Lung (tissue), 12 donors: Measurements from ENCODE around the gene LPIN2. TPM values are rescaled to one million over a fixed set of nuclear protein-coding genes. Genes with fewer than 3 reads are reported as not detected.

Source experiments
- ATAC-seq: fragments of 200-7000 bp; cut with Tn5 transposase; one replicate; pipeline ENCODE4 v1.9.1; 2020; ENCODE audit warnings: moderate number of reproducible peaks; ENCODE audit not compliant: insufficient read depth, low FRiP score
- DNase-seq, 3 donors: peaks; one replicate each; pipeline ENCODE4 v3.0.0-alpha.2; 2013 to 2017
- H3K27ac ChIP-seq, 2 donors: one replicate each; pipeline ENCODE4 v1.5.1; 2013; ENCODE audit warnings: mild to moderate bottlenecking in 2 of 2, moderate library complexity in 2 of 2, control low read depth in 1 of 2, inconsistent platforms in 1 of 2, low read depth in 1 of 2, low read length in 1 of 2
- H3K27me3 ChIP-seq, 3 donors: one replicate each; pipeline ENCODE4 v1.5.1; 2013; ENCODE audit warnings: low read length in 2 of 3; ENCODE audit not compliant: control insufficient read depth in 3 of 3, insufficient read depth in 3 of 3
- H3K36me3 ChIP-seq, 4 donors: one replicate each; pipeline ENCODE4 v1.5.1; 2013; ENCODE audit warnings: low read length in 4 of 4, mild to moderate bottlenecking in 1 of 4, moderate library complexity in 1 of 4; ENCODE audit not compliant: control insufficient read depth in 4 of 4, insufficient read depth in 4 of 4
- H3K4me1 ChIP-seq, 5 donors: one replicate each; pipeline ENCODE4 v1.5.1; 2013; ENCODE audit warnings: low read length in 5 of 5, mild to moderate bottlenecking in 2 of 5, moderate library complexity in 1 of 5; ENCODE audit not compliant: control insufficient read depth in 5 of 5, insufficient read depth in 5 of 5
- H3K4me3 ChIP-seq: one replicate; pipeline ENCODE4 v1.5.1; 2013; ENCODE audit warnings: mild to moderate bottlenecking, control low read depth, moderate library complexity
- H3K9ac ChIP-seq, 2 donors: one replicate each; pipeline ENCODE4 v1.5.1; 2013; ENCODE audit warnings: low read length in 2 of 2, control low read depth in 1 of 2; ENCODE audit not compliant: insufficient read depth in 1 of 2
- H3K9me3 ChIP-seq, 4 donors: one replicate each; pipeline ENCODE4 v1.5.1; 2013; ENCODE audit warnings: low read length in 3 of 4, mild to moderate bottlenecking in 1 of 4, moderate library complexity in 1 of 4; ENCODE audit not compliant: control insufficient read depth in 4 of 4, insufficient read depth in 3 of 4
- CTCF ChIP-seq: IDR thresholded peaks from 2 replicates; pipeline ENCODE4 v1.5.1; 2012; ENCODE audit warnings: mild to moderate bottlenecking; ENCODE audit errors: control extremely low read depth, extremely low read depth
- WGBS, 2 donors: extraction: QIAGEN DNeasy Blood & Tissue Kit; methylation state at CpG; one replicate each; pipeline ENCODE4 v1.1.7; 2013; 5-methylcytosine and 5-hydroxymethylcytosine counted together
- polyA plus RNA-seq, 2 donors: library from polyadenylated mRNA; stranded (reverse); fragments of 200-250 nt; gene quantifications; one replicate each; pipeline ENCODE4 v1.2.1, GENCODE V29; 2013
- total RNA-seq, 2 donors: library from RNA; depleted of rRNA in 1 of 2; stranded (reverse); fragments of >200 nt in 1 of 2; gene quantifications; one replicate each; pipeline ENCODE4 v1.2.1, GENCODE V29; 2014 to 2021
- donor health status: control.
- donor health status: control.
- donor health status: Bipolar disorder and iron deficiency.
- donor health status: healthy.
- donor health status: DM: yes; HTN: yes; CAD: no.

The LPIN2 gene
- total and polyA plus RNA-seq, 4 donors, result 11.2 to 46.3 (median 32.5) TPM

GRCh38 chr18:2968606-2969005 is 44.3 kb downstream of the LPIN2 start:
- Histone ChIP-seq H3K9me3 (no peaks in the 10 kb centered on the region), H3K27me3 (no peaks in the 10 kb centered on the region), H3K36me3 (no peaks in the 10 kb centered on the region), H3K27ac (peak overlapping the region in 1 of 2 donors; percentile 46), H3K9ac (no peak overlapping the region), H3K4me1 (peaks cover 0 to 19% (median 5%) of the 10 kb centered on the region in 5 donors), H3K4me3 (no peak overlapping the region)
- ATAC-seq, result peak; percentile 60
- DNase-seq, result no peak
- WGBS, 2 donors, result 58 to 76% methylated on average over 1 of the region's 1 CpG
- TF ChIP-seq CTCF, result no peak

GRCh38 chr18:2967820-2968219 is 45.1 kb downstream of the LPIN2 start:
- no peak for TF ChIP-seq CTCF
- peak overlapping the region; percentile 70 to 89 for H3K27ac ChIP-seq
- H3K4me3 ChIP-seq, result no peak overlapping the region
- no peaks in the 10 kb centered on the region for H3K9me3 ChIP-seq
- no peak overlapping the region for H3K9ac ChIP-seq
- WGBS, 2 donors, result 69 to 78% methylated on average over 8 of the region's 8 CpGs
- H3K4me1 ChIP-seq, result peaks cover 0 to 19% (median 5%) of the 10 kb centered on the region in 5 donors
- DNase-seq (no peak), ATAC-seq (no peak)
- no peaks in the 10 kb centered on the region for H3K36me3 ChIP-seq
- no peaks in the 10 kb centered on the region for H3K27me3 ChIP-seq

- H3K4me1 ChIP-seq, result peaks cover 0 to 19% (median 5%) of the 10 kb centered on the region in 5 donors
- no peaks in the 10 kb centered on the region for H3K27me3 ChIP-seq
- H3K9me3 ChIP-seq, result no peaks in the 10 kb centered on the region
- H3K27ac ChIP-seq, result peak overlapping the region in 1 of 2 donors; percentile 32
- WGBS, 2 donors, result 89 to 97% methylated on average over 11 of the region's 11 CpGs
- no peaks in the 10 kb centered on the region for H3K36me3 ChIP-seq
- ATAC-seq (no peak), DNase-seq (no peak)
- no peak overlapping the region for H3K9ac ChIP-seq
- H3K4me3 ChIP-seq, result no peak overlapping the region
- TF ChIP-seq CTCF, result no peak
These were observed 45.6 kb downstream of the LPIN2 start for GRCh38 chr18:2967357-2967756.

GRCh38 chr18:2966560-2966959 is 46.4 kb downstream of the LPIN2 start:
- H3K9me3 ChIP-seq, result no peaks in the 10 kb centered on the region
- no peak for TF ChIP-seq CTCF
- H3K27me3 ChIP-seq, result no peaks in the 10 kb centered on the region
- ATAC-seq, result no peak
- DNase-seq, result no peak
- no peaks in the 10 kb centered on the region for H3K36me3 ChIP-seq
- no peak overlapping the region for H3K9ac ChIP-seq
- H3K4me3 ChIP-seq, result no peak overlapping the region
- H3K4me1 ChIP-seq, result peaks cover 0 to 20% (median 5%) of the 10 kb centered on the region in 5 donors
- no peak overlapping the region for H3K27ac ChIP-seq
- WGBS, 2 donors, result 93 to 94% methylated on average over 4 of the region's 4 CpGs
